D721Med (cell line): ENCODE results near the gene MAN1C1.
"Not testable (repeated sequence)": the region's sequence is repeated elsewhere in the genome, so short reads cannot be mapped to it uniquely, and the experiment has no call there.

ENCODE experiments used
- DNase-seq: peaks from one replicate; pipeline ENCODE4 v3.0.0; 2011; ENCODE audit warnings: low spot score; ENCODE audit not compliant: insufficient read length
- FAIRE-seq: peaks from 2 replicates; lab custom pipeline; 2011; peaks lifted over from hg19 to GRCh38; lab: Jason Lieb, UNC
- CTCF ChIP-seq: IDR thresholded peaks from 2 replicates; pipeline ENCODE4 v1.5.1; 2012; ENCODE audit warnings: mild to moderate bottlenecking, control low read depth; ENCODE audit not compliant: insufficient read depth; ENCODE audit errors: missing control alignments

The MAN1C1 gene

GRCh38 chr1:25654109-25654660 is 37.6 kb downstream of the MAN1C1 start:
- no peak for DNase-seq
- FAIRE-seq: no peak
- no peak for TF ChIP-seq CTCF

- DNase-seq: no peak
- TF ChIP-seq CTCF: no peak
- FAIRE-seq: no peak
Measured at GRCh38 chr1:25657121-25657882, 40.7 kb downstream of the MAN1C1 start.

GRCh38 chr1:25657883-25658760 is 41.5 kb downstream of the MAN1C1 start:
- DNase-seq: no peak
- no peak for FAIRE-seq
- TF ChIP-seq CTCF: no peak

- DNase-seq (no peak), FAIRE-seq (no peak)
- no peak for TF ChIP-seq CTCF
Measured at GRCh38 chr1:25658791-25659431, 42.3 kb downstream of the MAN1C1 start.

GRCh38 chr1:25661043-25661815 is 44.6 kb downstream of the MAN1C1 start:
- DNase-seq (no peak), FAIRE-seq (no peak)
- TF ChIP-seq CTCF: no peak

GRCh38 chr1:25662061-25662460 is 45.5 kb downstream of the MAN1C1 start:
- DNase-seq: no peak
- no peak for TF ChIP-seq CTCF
- no peak for FAIRE-seq

GRCh38 chr1:25662959-25663358 is 46.4 kb downstream of the MAN1C1 start:
- not testable (repeated sequence) for DNase-seq, FAIRE-seq
